Sigmoid colon (tissue), 4 donors: Measurements from ENCODE around the gene TSNAXIP1.

Experiments
- CTCF ChIP-seq, 4 experiments: fragments of 450-650 bp in 3 of 4; fragments of 200-600 bp in 1 of 4; IDR thresholded peaks; one replicate each; pipeline ENCODE4 v1.5.1; 2016 to 2019; ENCODE audit warnings: antibody characterized with exemption in 4 of 4, mild to moderate bottlenecking in 3 of 4, moderate library complexity in 2 of 4
- EP300 ChIP-seq, 4 donors: sonication (generic); formaldehyde crosslinking; IDR thresholded peaks; one replicate each; pipeline ENCODE4 v1.6.1; 2017; ENCODE audit warnings: antibody characterized with exemption in 4 of 4
- POLR2A ChIP-seq, 2 donors: fragments of 450-650 bp; IDR thresholded peaks; one replicate each; pipeline ENCODE4 v1.6.1; 2016; ENCODE audit warnings: antibody characterized with exemption in 2 of 2, mild to moderate bottlenecking in 2 of 2, moderate library complexity in 2 of 2
- POLR2AphosphoS5 ChIP-seq, 4 donors: sonication (generic); formaldehyde crosslinking; IDR thresholded peaks; one replicate each; pipeline ENCODE4 v1.6.1; 2017; ENCODE audit warnings: antibody characterized with exemption in 4 of 4

- TF ChIP-seq POLR2A (IDR thresholded peaks at IDR 0.05) (no peak), CTCF (IDR thresholded peaks at IDR 0.05) (no peak), POLR2AphosphoS5 (IDR thresholded peaks at IDR 0.05) (no peak), EP300 (IDR thresholded peaks at IDR 0.05) (no peak)
Measured at GRCh38 chr16:67779256-67780014, 27.3 kb upstream of the TSNAXIP1 start.
